GM12872 (cell line): ENCODE data around the gene TIE1.

ENCODE experiments used
- CTCF ChIP-seq: IDR thresholded peaks from 3 replicates; pipeline ENCODE4 v1.5.1; 2011; ENCODE audit warnings: low read depth, mild to moderate bottlenecking, low read length, moderate library complexity; ENCODE audit not compliant: insufficient read depth

TIE1 gene

GRCh38 chr1:43363935-43364525 is 63.2 kb downstream of the TIE1 start:
- TF ChIP-seq CTCF: no peak

GRCh38 chr1:43365678-43366077 is 64.9 kb downstream of the TIE1 start:
- TF ChIP-seq CTCF: no peak

GRCh38 chr1:43366179-43366578 is 65.4 kb downstream of the TIE1 start:
- no peak for TF ChIP-seq CTCF

GRCh38 chr1:43366601-43367025 is 65.8 kb downstream of the TIE1 start:
- no peak for TF ChIP-seq CTCF

- TF ChIP-seq CTCF: no peak
These were observed 66.5 kb downstream of the TIE1 start for GRCh38 chr1:43367026-43367903.

- TF ChIP-seq CTCF: peak; percentile 28; the same call in 1 of the 3 replicates
These were observed 67.3 kb downstream of the TIE1 start, which contains the start of gene ELOVL1 for GRCh38 chr1:43367904-43368645. Gene ELOVL1, minus strand, starts transcription at chr1:43368011. Its CDS starts 2,402 bp downstream, at chr1:43365609.

- TF ChIP-seq CTCF: no peak
These were observed 67.9 kb downstream of the TIE1 start for GRCh38 chr1:43368646-43369020.
